ENCODE measurements around the gene IGF1R. TPM values are rescaled to one million over a fixed set of nuclear protein-coding genes. Genes with fewer than 3 reads are reported as not detected.

IGF1R gene
- total RNA-seq, 2 experiments from 2014 or later: 7.1 to 7.7 TPM

- Mint-ChIP-seq H3K27ac (no peak overlapping the region), H3K4me3 (no peak overlapping the region), H3K9me3 (no peaks in the 10 kb centered on the region), H3K36me3 (ENCODE audit: low read depth) (no peaks in the 10 kb centered on the region), H3K27me3 (no peaks in the 10 kb centered on the region), H3K4me1 (peaks cover 30% of the 10 kb centered on the region)
- POLR2A ChIA-PET: no interaction called here
- DNase-seq: no peak
- CTCF ChIA-PET: interaction anchor here (0.7 to 1.6 kb wide), 4 partner anchors 19 to 408 kb away, joined by 3 to 4 read pairs (median 3); partner anchors contain the start of gene IGF1R
Measured at GRCh38 chr15:98667521-98668179, 19.3 kb downstream of the IGF1R start.

- CTCF ChIA-PET: interaction anchor here (0.8 to 1.6 kb wide), 7 partner anchors 9 to 433 kb away, joined by 3 to 6 read pairs (median 3); no protein-coding TSS in a partner anchor
- H3K4me3 Mint-ChIP-seq: no peak overlapping the region
- peak overlapping the region; percentile 50 for H3K27ac Mint-ChIP-seq
- no peaks in the 10 kb centered on the region for H3K36me3 Mint-ChIP-seq (ENCODE audit: low read depth)
- H3K9me3 Mint-ChIP-seq: no peaks in the 10 kb centered on the region
- H3K4me1 Mint-ChIP-seq: peaks cover 30% of the 10 kb centered on the region
- POLR2A ChIA-PET: no interaction called here
- H3K27me3 Mint-ChIP-seq: no peaks in the 10 kb centered on the region
- DNase-seq: peak; percentile 44
Measured at GRCh38 chr15:98668566-98669308, 20.4 kb downstream of the IGF1R start.

GRCh38 chr15:98669638-98670037 is 21.3 kb downstream of the IGF1R start:
- H3K4me3 Mint-ChIP-seq: no peak overlapping the region
- POLR2A ChIA-PET: no interaction called here
- H3K4me1 Mint-ChIP-seq: peaks cover 30% of the 10 kb centered on the region

GRCh38 chr15:98671060-98672008 is 23.0 kb downstream of the IGF1R start:
- H3K36me3 Mint-ChIP-seq (ENCODE audit: low read depth): no peaks in the 10 kb centered on the region
- ChIA-PET POLR2A (no interaction called here), CTCF (interaction anchor here (0.6 to 1.1 kb wide), 3 partner anchors 11 to 180 kb away, joined by 3 to 4 read pairs (median 4); no protein-coding TSS in a partner anchor)
- no peak overlapping the region for H3K27ac Mint-ChIP-seq
- peaks cover 30% of the 10 kb centered on the region for H3K4me1 Mint-ChIP-seq
- no peak for DNase-seq
- H3K9me3 Mint-ChIP-seq: no peaks in the 10 kb centered on the region
- no peaks in the 10 kb centered on the region for H3K27me3 Mint-ChIP-seq
- no peak overlapping the region for H3K4me3 Mint-ChIP-seq

More at GRCh38 chr15:98669638-98670037, 21.3 kb downstream of the IGF1R start:
- H3K27me3 Mint-ChIP-seq: no peaks in the 10 kb centered on the region
- H3K9me3 Mint-ChIP-seq: no peaks in the 10 kb centered on the region
- CTCF ChIA-PET: no interaction called here
- no peak for DNase-seq
- no peaks in the 10 kb centered on the region for H3K36me3 Mint-ChIP-seq (ENCODE audit: low read depth)
- no peak overlapping the region for H3K27ac Mint-ChIP-seq

DNA sequence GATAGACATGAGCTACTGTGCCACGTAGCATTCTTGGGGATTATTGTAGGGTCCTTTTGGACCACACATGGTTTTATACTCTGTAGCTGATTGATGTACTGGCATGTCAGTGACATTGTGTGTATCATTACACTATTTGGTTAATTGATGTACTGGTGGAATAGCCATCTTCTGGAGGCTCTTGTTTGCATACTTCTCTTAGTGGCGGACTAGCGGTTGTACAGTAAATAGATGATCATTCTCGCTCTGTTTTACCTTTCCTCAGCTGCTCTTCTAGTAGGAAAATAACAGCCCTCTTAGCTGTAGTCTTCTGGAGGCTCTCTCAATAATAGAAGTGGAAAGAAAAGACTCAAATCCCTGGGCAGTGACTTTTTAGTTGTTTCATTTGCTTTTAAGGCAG is 24.8 kb downstream of the IGF1R start:
- CTCF ChIA-PET: interaction anchor here (1.1 kb wide), 1 partner anchor 27 kb away, joined by 5 read pairs; no protein-coding TSS in a partner anchor
- H3K27me3 Mint-ChIP-seq: no peaks in the 10 kb centered on the region
- no peak overlapping the region for H3K4me3 Mint-ChIP-seq
- H3K36me3 Mint-ChIP-seq (ENCODE audit: low read depth): no peaks in the 10 kb centered on the region
- peaks cover 23% of the 10 kb centered on the region for H3K4me1 Mint-ChIP-seq
- no peak for DNase-seq
- H3K9me3 Mint-ChIP-seq: no peaks in the 10 kb centered on the region
- POLR2A ChIA-PET: no interaction called here
- no peak overlapping the region for H3K27ac Mint-ChIP-seq

DNA sequence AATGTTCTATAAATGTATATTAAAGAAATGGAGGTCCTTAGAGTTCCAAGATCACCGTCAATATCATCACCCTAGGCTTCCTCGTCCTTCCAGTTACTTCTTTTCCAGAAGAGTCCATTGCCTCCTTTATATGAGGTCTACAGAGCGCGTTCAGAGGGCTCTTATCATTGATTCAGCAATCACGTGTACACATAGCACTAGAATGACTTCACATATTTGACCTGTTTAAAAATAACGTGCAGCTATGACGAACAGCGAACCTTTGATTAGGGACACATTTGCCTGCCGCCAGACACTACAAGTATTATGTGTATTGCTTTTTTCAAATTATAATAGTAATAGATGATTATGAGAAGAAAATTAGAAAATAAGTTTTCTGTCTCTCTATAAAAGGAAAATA is 26.0 kb downstream of the IGF1R start:
- Mint-ChIP-seq H3K4me3 (no peak overlapping the region), H3K4me1 (peaks cover 11% of the 10 kb centered on the region), H3K9me3 (no peaks in the 10 kb centered on the region), H3K27ac (no peak overlapping the region), H3K36me3 (ENCODE audit: low read depth) (no peaks in the 10 kb centered on the region), H3K27me3 (no peaks in the 10 kb centered on the region)
- no peak for DNase-seq
- POLR2A ChIA-PET: no interaction called here
- CTCF ChIA-PET: interaction anchor here (1.1 kb wide), 1 partner anchor 14 kb away, joined by 4 read pairs; no protein-coding TSS in a partner anchor

- Mint-ChIP-seq H3K4me3 (no peak overlapping the region), H3K9me3 (no peaks in the 10 kb centered on the region), H3K27ac (no peak overlapping the region), H3K36me3 (ENCODE audit: low read depth) (no peaks in the 10 kb centered on the region), H3K27me3 (no peaks in the 10 kb centered on the region), H3K4me1 (no peaks in the 10 kb centered on the region)
- POLR2A ChIA-PET: no interaction called here
- DNase-seq: no peak
- CTCF ChIA-PET: interaction anchor here (0.9 kb wide), 1 partner anchor 17 kb away, joined by 3 read pairs; no protein-coding TSS in a partner anchor
Measured at GRCh38 chr15:98676586-98677270, 28.4 kb downstream of the IGF1R start.

GRCh38 chr15:98677345-98678059 is 29.2 kb downstream of the IGF1R start:
- POLR2A ChIA-PET: no interaction called here
- DNase-seq: no peak
- CTCF ChIA-PET: no interaction called here
- H3K27ac Mint-ChIP-seq: no peak overlapping the region
- H3K4me3 Mint-ChIP-seq: no peak overlapping the region
- no peaks in the 10 kb centered on the region for H3K36me3 Mint-ChIP-seq (ENCODE audit: low read depth)
- no peaks in the 10 kb centered on the region for H3K27me3 Mint-ChIP-seq
- no peaks in the 10 kb centered on the region for H3K4me1 Mint-ChIP-seq
- H3K9me3 Mint-ChIP-seq: no peaks in the 10 kb centered on the region

GRCh38 chr15:98678484-98678883 is 30.1 kb downstream of the IGF1R start:
- no peaks in the 10 kb centered on the region for H3K36me3 Mint-ChIP-seq (ENCODE audit: low read depth)
- ChIA-PET CTCF (interaction anchor here (0.5 kb wide), 1 partner anchor 41 kb away, joined by 4 read pairs; no protein-coding TSS in a partner anchor), POLR2A (no interaction called here)
- H3K27ac Mint-ChIP-seq: no peak overlapping the region
- H3K9me3 Mint-ChIP-seq: no peaks in the 10 kb centered on the region
- DNase-seq: no peak
- H3K4me1 Mint-ChIP-seq: no peaks in the 10 kb centered on the region
- H3K4me3 Mint-ChIP-seq: no peak overlapping the region
- H3K27me3 Mint-ChIP-seq: no peaks in the 10 kb centered on the region

DNA sequence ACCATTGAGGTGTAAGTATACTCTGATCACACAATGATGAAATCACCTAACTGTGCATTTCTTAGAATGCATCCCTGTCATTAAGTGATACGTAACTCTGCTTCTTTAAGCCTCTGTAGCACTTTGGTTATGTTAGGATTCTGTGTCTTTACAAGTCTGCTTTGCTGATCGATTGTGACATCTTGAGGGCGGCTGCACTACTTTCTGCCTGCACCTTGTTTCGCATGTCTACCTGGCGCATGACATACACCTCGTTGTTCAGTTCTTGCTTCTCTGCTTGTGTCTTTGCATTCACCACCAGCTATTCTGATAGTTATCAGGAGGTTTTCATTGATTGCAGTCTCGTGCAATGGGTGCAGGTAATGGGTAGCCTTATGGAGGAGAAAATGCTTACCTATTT is 32.7 kb downstream of the IGF1R start:
- no peak overlapping the region for H3K4me3 Mint-ChIP-seq
- H3K4me1 Mint-ChIP-seq: no peaks in the 10 kb centered on the region
- no peak for DNase-seq
- POLR2A ChIA-PET: no interaction called here
- CTCF ChIA-PET: no interaction called here
- H3K9me3 Mint-ChIP-seq: no peaks in the 10 kb centered on the region
- H3K27me3 Mint-ChIP-seq: no peaks in the 10 kb centered on the region
- H3K36me3 Mint-ChIP-seq (ENCODE audit: low read depth): no peaks in the 10 kb centered on the region
- no peak overlapping the region for H3K27ac Mint-ChIP-seq

DNA sequence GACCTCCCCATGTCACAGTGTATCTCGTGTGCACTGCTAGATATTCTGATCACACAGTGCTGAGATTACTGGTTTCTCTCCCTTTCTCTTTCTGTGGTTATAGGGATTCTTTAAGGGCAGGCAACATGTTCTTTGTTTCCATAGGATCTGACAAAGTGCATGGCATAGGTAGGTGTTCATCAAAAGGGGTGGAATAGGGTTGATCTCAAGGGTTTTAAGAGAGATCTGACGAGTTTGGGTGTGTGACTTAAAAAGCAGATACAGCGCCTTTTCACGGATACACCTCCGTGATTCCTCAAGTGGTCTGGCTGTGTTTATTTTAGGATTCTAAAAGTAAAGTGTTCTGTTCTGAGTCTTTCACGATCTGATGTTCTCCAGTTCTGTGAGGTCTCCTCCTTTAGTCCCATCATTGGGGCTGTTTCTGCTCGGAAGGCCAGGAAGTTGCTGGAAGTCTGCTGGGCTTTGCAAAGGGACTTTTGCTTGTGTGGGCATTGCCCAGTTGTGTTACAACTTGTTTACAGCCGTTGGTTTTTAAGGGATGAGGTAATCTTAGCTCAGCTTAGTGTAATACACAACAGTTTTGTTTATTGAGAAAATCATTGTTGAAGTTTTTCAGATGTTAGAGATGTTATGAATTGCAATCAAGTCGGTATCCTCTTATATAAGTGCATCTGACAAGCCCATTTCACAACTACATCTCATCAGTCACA is 34.8 kb downstream of the IGF1R start:
- DNase-seq: no peak
- CTCF ChIA-PET: no interaction called here
- no peaks in the 10 kb centered on the region for H3K4me1 Mint-ChIP-seq
- no peaks in the 10 kb centered on the region for H3K9me3 Mint-ChIP-seq
- no peak overlapping the region for H3K4me3 Mint-ChIP-seq
- H3K27ac Mint-ChIP-seq: no peak overlapping the region
- POLR2A ChIA-PET: no interaction called here
- no peaks in the 10 kb centered on the region for H3K27me3 Mint-ChIP-seq
- no peaks in the 10 kb centered on the region for H3K36me3 Mint-ChIP-seq (ENCODE audit: low read depth)

GRCh38 chr15:98683831-98684230 is 35.5 kb downstream of the IGF1R start:
- no peak for DNase-seq
- POLR2A ChIA-PET: no interaction called here
- Mint-ChIP-seq H3K27me3 (no peaks in the 10 kb centered on the region), H3K4me3 (no peak overlapping the region), H3K9me3 (no peaks in the 10 kb centered on the region), H3K4me1 (no peaks in the 10 kb centered on the region), H3K36me3 (ENCODE audit: low read depth) (no peaks in the 10 kb centered on the region), H3K27ac (no peak overlapping the region)
- CTCF ChIA-PET: no interaction called here
